Ammon's horn (tissue), 1 donor: ENCODE results near the gene CLIC6.

Experiments
- DNase-seq: peaks from one replicate; pipeline ENCODE4 v3.0.0-alpha.2; 2016; ENCODE audit warnings: low spot score

The CLIC6 gene

GRCh38 chr21:34728479-34728878, 59.7 kb downstream of the CLIC6 start:
- no peak for DNase-seq

GRCh38 chr21:34730194-34730593, 61.4 kb downstream of the CLIC6 start:
- no peak for DNase-seq

GRCh38 chr21:34730756-34731445, 62.1 kb downstream of the CLIC6 start:
- DNase-seq: no peak

GRCh38 chr21:34732388-34732821, 63.6 kb downstream of the CLIC6 start:
- DNase-seq: no peak

GRCh38 chr21:34733852-34734251, 65.1 kb downstream of the CLIC6 start:
- no peak for DNase-seq

GRCh38 chr21:34734696-34735095, 65.9 kb downstream of the CLIC6 start:
- no peak for DNase-seq

GRCh38 chr21:34736116-34736874, 67.5 kb downstream of the CLIC6 start:
- no peak for DNase-seq

GRCh38 chr21:34737115-34737514, 68.3 kb downstream of the CLIC6 start:
- no peak for DNase-seq

GRCh38 chr21:34740198-34740597, 71.4 kb downstream of the CLIC6 start:
- DNase-seq: no peak

GRCh38 chr21:34743285-34743684, 74.5 kb downstream of the CLIC6 start:
- DNase-seq: no peak

GRCh38 chr21:34743831-34744230, 75.0 kb downstream of the CLIC6 start:
- DNase-seq: no peak

- DNase-seq: no peak
These were observed 76.0 kb downstream of the CLIC6 start for GRCh38 chr21:34744801-34745200.

- peak; percentile 74 for DNase-seq
These were observed 76.9 kb downstream of the CLIC6 start for GRCh38 chr21:34745557-34746255.

- DNase-seq: no peak
These were observed 80.1 kb downstream of the CLIC6 start for GRCh38 chr21:34748862-34749261.

- no peak for DNase-seq
These were observed 86.2 kb downstream of the CLIC6 start for GRCh38 chr21:34754690-34755647.

GRCh38 chr21:34761758-34762330, 93.0 kb downstream of the CLIC6 start:
- no peak for DNase-seq

- no peak for DNase-seq
These were observed 94.0 kb downstream of the CLIC6 start for GRCh38 chr21:34762786-34763185.

GRCh38 chr21:34764715-34765284, 96.0 kb downstream of the CLIC6 start:
- DNase-seq: no peak

GRCh38 chr21:34765619-34766018, 96.8 kb downstream of the CLIC6 start:
- no peak for DNase-seq

- no peak for DNase-seq
These were observed 98.1 kb downstream of the CLIC6 start for GRCh38 chr21:34766862-34767261.
